ENCODE data around the gene BOLA2B.

DNA sequence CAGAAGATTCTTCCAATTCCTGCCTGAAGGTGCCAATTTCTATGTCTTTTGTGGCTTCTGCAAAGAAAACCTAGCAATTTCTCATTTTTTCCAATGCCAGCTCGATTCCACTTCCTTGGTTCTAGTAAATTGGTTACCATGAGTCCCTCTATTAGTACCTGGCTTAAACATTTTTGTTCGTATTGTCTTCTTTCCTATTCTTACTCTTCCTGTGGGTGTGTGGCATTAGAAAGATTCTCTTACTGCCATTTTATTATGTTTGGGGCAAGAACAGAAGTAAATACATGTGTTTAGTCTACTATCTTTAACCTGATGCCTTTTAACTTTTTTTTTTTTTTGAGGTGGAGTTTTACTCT, 50.1 kb downstream of the BOLA2B start:
- TF ChIP-seq, protein P1, sequence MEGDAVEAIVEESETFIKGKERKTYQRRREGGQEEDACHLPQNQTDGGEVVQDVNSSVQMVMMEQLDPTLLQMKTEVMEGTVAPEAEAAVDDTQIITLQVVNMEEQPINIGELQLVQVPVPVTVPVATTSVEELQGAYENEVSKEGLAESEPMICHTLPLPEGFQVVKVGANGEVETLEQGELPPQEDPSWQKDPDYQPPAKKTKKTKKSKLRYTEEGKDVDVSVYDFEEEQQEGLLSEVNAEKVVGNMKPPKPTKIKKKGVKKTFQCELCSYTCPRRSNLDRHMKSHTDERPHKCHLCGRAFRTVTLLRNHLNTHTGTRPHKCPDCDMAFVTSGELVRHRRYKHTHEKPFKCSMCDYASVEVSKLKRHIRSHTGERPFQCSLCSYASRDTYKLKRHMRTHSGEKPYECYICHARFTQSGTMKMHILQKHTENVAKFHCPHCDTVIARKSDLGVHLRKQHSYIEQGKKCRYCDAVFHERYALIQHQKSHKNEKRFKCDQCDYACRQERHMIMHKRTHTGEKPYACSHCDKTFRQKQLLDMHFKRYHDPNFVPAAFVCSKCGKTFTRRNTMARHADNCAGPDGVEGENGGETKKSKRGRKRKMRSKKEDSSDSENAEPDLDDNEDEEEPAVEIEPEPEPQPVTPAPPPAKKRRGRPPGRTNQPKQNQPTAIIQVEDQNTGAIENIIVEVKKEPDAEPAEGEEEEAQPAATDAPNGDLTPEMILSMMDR (tag by site-specific recombination; IDR thresholded peaks at IDR 0.05), result no peak
- TF ChIP-seq ZNF658 (tag by site-specific recombination; IDR thresholded peaks at IDR 0.05), result no peak
- TF ChIP-seq, protein P2, sequence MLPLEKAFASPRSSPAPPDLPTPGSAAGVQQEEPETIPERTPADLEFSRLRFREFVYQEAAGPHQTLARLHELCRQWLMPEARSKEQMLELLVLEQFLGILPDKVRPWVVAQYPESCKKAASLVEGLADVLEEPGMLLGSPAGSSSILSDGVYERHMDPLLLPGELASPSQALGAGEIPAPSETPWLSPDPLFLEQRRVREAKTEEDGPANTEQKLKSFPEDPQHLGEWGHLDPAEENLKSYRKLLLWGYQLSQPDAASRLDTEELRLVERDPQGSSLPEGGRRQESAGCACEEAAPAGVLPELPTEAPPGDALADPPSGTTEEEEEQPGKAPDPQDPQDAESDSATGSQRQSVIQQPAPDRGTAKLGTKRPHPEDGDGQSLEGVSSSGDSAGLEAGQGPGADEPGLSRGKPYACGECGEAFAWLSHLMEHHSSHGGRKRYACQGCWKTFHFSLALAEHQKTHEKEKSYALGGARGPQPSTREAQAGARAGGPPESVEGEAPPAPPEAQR (tag by site-specific recombination; IDR thresholded peaks at IDR 0.05), result no peak
- no peak for TF ChIP-seq ZNF274 (IDR thresholded peaks at IDR 0.05; ENCODE audit: low read length)
- TF ChIP-seq ZNF274 (tag by site-specific recombination; IDR thresholded peaks at IDR 0.05; ENCODE audit: borderline replicate concordance), result no peak
- TF ChIP-seq KLF16 (tag by site-specific recombination; IDR thresholded peaks at IDR 0.05), result no peak
- TF ChIP-seq ZBTB44 (tag by site-specific recombination; IDR thresholded peaks at IDR 0.05), result no peak
- TF ChIP-seq ZNF792 (tag by site-specific recombination; IDR thresholded peaks at IDR 0.05), result no peak
- TF ChIP-seq, protein P3, sequence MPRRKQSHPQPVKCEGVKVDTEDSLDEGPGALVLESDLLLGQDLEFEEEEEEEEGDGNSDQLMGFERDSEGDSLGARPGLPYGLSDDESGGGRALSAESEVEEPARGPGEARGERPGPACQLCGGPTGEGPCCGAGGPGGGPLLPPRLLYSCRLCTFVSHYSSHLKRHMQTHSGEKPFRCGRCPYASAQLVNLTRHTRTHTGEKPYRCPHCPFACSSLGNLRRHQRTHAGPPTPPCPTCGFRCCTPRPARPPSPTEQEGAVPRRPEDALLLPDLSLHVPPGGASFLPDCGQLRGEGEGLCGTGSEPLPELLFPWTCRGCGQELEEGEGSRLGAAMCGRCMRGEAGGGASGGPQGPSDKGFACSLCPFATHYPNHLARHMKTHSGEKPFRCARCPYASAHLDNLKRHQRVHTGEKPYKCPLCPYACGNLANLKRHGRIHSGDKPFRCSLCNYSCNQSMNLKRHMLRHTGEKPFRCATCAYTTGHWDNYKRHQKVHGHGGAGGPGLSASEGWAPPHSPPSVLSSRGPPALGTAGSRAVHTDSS (tag by site-specific recombination; IDR thresholded peaks at IDR 0.05), result no peak
- TF ChIP-seq ZNF560 (tag by site-specific recombination; IDR thresholded peaks at IDR 0.05; ENCODE audit: borderline replicate concordance), result no peak
